GM19025 (cell line): ENCODE results near the gene FAM185A.
"Not testable (repeated sequence)": the region's sequence is repeated elsewhere in the genome, so short reads cannot be mapped to it uniquely, and the experiment has no call there.

Experiments used
- ATAC-seq: cut with Tn5 transposase; IDR thresholded peaks from one replicate; pipeline ENCODE4 v1.9.1; 2021; ENCODE audit warnings: mild to moderate bottlenecking, low read depth, moderate library complexity; ENCODE audit not compliant: unreplicated experiment

Gene FAM185A

GRCh38 chr7:102748605-102749444 lies at the start of gene FAM185A:
Gene FAM185A (plus strand): TSS chr7:102748999. CDS start chr7:102749208, 209 bp downstream.
- ATAC-seq = peak; percentile 98

DNA sequence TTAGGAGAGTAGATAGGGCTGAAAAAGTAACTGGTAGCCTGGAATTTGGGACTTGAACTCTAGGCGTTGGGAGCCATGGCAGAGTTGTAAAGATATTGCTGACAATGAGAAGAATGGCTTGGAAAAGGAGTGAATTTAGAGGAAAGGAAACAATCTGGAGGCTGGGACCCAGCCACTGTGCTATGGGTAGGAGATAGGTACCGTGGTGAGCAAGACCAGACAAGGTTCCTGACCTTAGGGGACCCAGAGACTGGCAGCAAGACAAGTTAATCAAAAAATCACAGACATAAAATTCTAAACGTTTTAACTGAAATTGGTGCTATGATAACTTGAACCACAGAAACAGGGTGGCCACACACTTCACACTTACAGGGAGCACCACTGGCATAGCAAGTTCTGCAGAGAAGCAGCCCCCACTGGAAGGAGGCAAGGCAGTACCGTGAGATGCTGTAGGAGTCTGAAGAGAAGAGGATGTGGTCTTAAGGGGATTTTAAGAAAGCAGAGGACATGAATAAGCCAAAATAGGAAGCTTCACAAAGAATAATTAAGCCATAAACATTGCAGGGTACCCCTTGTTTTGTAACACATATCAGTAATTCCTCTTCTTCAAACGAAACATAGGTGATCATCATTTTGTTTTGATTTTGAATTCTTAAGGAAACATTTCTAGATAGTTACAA lies 35.6 kb upstream of the FAM185A start:
- ATAC-seq = peak; percentile 68

DNA sequence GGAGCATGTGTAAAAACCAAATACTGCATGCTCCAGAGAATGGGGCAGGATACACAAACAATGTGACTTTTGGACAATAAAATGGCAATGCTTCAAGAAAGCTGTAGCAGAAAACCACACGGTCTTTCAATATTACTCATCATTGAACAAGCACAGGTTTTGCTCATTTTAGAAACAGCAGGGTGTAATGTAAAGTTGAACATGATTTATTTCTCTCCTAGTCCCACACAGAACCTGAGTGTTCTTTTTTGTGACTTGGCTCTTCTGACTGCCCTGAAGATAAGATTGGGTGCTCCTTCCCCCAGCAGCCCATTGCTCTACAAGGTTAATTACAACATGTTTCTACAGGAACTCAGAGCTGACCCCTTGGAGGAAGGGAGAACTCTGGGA lies 35.1 kb upstream of the FAM185A start:
- ATAC-seq = peak; percentile 58

- not testable (repeated sequence) for ATAC-seq
Observed at GRCh38 chr7:102714774-102715522, 33.9 kb upstream of the FAM185A start.

DNA sequence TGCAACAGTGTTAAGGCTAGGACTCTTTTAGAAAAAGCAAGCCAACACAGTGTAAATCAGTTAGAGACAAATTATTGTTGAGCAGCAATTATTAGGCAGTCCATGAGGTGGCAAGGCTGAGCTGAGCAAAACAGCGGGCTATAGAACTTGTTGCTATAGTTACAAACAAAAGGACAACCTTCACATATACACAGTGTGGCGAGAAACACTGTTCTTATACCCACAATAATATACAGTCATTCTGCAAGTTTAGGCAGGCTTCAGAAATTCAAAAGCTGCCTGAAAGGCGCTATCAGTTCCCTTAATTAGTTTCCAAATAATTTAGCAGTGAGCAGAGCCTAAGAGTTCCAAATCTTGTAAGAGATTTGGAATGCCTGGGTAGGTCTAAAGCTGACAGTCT lies 33.1 kb upstream of the FAM185A start:
- ATAC-seq = peak; percentile 39

- not testable (repeated sequence) for ATAC-seq
Observed at GRCh38 chr7:102718491-102718890, 30.3 kb upstream of the FAM185A start.

DNA sequence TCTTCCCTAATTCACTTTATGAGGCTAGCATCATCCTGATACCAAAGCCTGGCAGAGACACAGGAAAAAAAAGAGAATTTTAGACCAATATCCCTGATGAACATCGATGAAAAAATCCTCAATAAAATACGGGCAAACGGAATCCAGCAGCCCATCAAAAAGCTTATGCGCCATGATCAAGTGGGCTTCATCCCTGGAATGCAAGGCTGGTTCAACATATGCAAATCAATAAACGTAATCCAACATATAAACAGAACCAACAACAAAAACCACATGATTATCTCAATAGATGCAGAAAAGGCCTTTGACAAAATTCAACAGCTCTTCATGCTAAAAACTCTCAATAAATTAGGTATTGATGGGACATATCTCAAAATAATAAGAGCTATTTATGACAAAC lies 22.6 kb upstream of the FAM185A start:
- not testable (repeated sequence) for ATAC-seq

- ATAC-seq = not testable (repeated sequence)
Observed at GRCh38 chr7:102729670-102730069, 19.1 kb upstream of the FAM185A start.

DNA sequence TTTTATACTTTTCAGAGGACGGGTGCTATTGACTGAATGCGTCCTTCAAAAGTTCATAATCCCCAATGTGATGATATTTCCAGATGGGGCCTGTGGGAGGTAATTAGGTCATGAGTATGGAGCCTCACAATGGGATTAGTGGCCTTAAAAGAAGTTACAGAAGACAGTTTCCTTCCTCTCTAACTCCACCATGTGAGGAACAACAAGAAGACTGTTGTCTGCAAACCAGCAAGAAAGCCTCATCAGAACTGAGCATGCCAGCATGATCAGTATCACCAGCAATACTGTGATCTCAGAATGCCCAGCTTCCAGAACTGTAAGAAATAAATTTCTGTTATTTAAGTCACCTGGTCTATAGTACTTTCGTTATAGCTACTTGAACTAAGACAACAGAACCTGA lies 18.4 kb upstream of the FAM185A start:
- not testable (repeated sequence) for ATAC-seq

DNA sequence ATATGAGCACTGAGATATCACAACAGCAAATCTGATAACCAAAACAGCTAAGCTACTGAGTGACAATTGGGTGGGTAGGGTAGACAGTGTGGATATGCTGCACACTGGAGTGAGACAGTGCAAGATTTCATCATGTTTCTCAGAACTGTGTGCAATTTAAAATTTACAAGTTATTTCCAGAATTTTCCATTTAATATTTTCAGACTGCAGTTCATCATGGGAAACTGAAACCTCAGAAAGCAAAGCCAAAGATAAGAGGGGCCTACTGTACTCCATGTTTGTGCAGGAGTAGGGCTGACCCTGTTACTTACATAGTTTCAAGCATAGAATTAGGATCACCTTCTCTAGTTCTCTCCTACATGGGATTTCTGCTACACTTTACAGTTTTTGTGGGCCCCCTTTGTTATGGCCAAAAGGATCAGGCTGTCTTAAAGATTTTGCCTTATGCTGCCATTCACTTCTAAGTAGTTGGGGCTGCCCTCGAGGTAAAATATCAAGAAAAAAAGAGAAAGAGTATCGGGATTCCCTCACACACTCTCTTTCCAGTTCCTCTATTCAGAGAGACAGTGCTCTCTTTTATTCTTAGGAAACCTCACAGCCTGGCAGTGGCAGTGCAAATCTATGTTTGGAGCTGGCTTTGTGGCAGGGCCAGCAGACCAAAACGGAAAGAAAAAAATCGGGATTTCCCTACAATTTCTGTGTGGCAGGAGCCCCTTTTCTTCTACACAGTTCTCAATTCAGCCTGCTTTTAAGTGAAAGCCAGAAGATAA lies 6.6 kb upstream of the FAM185A start:
- peak; percentile 51 for ATAC-seq

DNA sequence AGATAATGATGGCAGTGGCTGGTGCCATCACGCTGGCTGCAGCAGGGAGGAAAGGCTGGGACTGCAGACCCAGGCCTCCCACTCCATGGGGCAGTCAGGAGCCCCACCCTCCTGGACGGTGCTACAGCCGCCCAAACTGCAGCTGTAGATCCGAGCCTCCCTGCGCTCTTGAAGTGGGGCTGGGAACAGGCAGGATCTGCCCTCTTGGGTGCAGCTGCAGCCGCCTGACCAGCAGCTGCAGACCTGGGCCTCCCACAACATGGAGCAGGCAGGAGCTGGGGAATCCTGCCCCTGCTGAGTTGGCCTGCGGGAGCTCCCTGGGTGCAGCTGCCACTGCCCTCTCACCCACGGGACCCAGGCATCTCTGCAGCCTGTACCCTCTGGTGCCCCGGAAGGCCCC lies 4.9 kb upstream of the FAM185A start:
- ATAC-seq = not testable (repeated sequence)

GRCh38 chr7:102745494-102746288 lies 3.1 kb upstream of the FAM185A start:
- not testable (repeated sequence) for ATAC-seq

DNA sequence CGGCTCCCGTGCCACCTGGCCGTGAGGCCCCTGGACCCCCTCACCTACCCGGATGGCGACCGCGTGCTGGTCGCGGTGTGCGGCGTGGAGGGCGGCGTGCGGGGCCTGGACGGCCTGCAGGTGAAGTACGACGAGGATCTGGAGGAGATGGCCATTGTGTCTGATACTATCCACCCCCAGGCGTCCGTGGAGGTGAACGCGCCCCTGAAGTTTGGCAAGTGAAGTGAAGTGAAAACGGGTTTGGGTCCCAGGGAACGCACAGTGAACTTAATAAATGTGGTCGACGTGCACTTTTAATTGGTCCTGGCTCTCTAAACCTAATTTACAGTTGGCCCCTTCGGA lies 617 bp downstream of the FAM185A start:
- not testable (repeated sequence) for ATAC-seq

DNA sequence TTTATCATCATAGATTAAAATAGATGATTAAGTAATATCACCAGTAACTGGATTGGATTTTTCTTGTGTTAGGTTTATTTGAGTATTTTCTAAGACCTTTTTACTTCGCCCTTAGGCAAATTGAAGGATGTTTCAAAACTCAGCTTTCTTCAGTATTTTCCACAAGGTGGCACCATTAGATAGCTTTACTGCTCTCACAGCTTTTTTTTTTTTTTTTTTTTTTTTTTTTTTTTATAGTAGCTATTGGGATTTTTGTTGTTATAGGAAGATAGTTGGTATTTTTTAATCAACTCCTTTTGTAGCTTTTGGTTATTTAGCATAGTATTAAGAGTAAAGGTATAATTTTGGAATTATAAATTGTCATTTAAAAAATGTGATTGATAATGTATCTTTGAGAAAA lies 9.4 kb downstream of the FAM185A start:
- ATAC-seq = not testable (repeated sequence)

DNA sequence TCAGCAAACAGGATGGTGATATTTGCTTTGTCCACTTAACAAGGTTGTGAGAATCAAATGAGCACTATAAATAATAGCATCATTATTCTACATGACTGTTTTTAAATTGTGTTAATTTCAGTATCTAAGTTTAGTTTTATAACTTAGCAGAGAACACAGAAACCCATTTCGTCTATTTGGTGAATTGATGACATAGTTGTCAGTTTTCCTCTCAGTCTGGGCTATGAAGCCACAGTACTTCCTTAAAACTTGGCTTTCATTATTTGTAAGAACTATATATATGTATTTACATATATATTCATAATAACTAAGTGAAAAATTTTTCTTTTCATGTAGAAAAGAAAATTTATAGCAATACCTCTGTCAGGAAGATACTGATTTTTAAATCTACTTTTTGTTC lies 11.1 kb downstream of the FAM185A start:
- not testable (repeated sequence) for ATAC-seq

DNA sequence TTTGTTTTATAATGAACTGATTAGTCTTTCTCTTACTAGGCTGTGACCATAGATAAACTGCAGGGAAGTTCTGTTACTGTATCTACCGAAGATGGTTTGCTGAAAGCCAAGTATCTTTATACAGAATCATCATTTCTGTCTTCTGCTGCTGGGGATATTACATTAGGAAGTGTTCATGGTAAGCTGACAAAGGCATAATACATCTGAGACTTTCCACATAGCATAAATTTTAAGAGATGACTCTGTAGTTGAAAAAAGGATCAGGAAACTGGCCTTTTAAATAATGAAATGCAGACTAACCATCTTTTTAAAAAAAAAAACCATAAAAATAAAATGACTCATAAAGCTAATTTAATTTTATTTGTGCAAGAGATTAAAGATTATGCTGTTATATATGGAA lies 12.4 kb downstream of the FAM185A start:
- not testable (repeated sequence) for ATAC-seq

- ATAC-seq = not testable (repeated sequence)
Observed at GRCh38 chr7:102763295-102763905, 14.6 kb downstream of the FAM185A start.

GRCh38 chr7:102769657-102770192 lies 20.9 kb downstream of the FAM185A start:
- not testable (repeated sequence) for ATAC-seq

DNA sequence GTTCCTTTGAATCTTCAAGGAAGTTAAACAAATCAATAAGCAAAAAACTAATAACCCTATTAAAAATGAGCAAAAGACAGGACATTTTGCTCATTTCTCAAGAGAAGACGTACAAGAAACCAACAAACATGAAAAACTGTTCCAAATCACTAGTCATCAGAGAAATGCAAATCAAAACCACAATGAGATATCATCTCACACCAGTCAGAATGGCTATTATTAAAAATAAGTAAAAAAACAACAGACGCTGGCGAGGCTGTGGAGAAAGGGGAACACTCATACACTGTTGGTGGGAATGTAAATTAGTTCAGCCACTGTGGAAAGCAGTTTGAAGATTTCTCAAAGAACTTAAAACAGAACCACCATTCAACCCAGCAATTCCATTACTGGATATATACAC lies 21.7 kb downstream of the FAM185A start:
- not testable (repeated sequence) for ATAC-seq
